Right lung (tissue), 5 donors: ENCODE results near the gene OR4E2. TPM values are rescaled to one million over a fixed set of nuclear protein-coding genes. Genes with fewer than 3 reads are reported as not detected.
"Not testable (repeated sequence)": the region's sequence is repeated elsewhere in the genome, so short reads cannot be mapped to it uniquely, and the experiment has no call there.

Experiments used
- DNase-seq, 2 donors: peaks; one replicate each; pipeline ENCODE4 v3.0.0-alpha.2; 2013
- polyA plus RNA-seq, 5 donors: library from polyadenylated mRNA; unstranded; fragments of 120-200 nt; gene quantifications; one replicate each; pipeline versions ENCODE4 v1.2.1 to v1.2.3, GENCODE V29; 2013; ENCODE audit warnings: inconsistent platforms in 1 of 5, low replicate concordance in 1 of 5; ENCODE audit not compliant: insufficient read length in 5 of 5, insufficient read depth in 1 of 5

Gene OR4E2
- polyA plus RNA-seq, 5 donors = 0.05 TPM; not detected in 4

DNA sequence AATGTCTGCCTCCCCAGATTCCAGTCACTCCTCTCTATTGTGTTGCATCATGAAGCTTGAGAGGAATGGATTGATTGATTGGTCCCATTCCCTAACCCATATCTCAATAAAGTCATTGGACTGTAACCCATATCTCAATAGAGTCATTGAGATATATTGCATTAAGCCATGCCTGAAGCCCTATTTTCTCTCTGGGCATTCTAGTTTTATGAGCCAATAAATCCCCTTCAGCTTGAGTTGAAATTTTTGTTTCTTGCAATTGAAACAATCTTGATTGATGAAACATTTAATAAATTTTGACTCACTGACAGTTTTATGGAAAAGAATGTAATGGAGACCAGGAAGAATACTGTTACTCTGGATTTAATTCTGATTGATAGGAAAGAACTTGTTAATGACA is 40.8 kb downstream of the OR4E2 start:
- no peak for DNase-seq

GRCh38 chr14:21697662-21698061 is 44.0 kb downstream of the OR4E2 start:
- not testable (repeated sequence) for DNase-seq

- not testable (repeated sequence) for DNase-seq
These were observed 44.9 kb downstream of the OR4E2 start for GRCh38 chr14:21698538-21698937.

DNA sequence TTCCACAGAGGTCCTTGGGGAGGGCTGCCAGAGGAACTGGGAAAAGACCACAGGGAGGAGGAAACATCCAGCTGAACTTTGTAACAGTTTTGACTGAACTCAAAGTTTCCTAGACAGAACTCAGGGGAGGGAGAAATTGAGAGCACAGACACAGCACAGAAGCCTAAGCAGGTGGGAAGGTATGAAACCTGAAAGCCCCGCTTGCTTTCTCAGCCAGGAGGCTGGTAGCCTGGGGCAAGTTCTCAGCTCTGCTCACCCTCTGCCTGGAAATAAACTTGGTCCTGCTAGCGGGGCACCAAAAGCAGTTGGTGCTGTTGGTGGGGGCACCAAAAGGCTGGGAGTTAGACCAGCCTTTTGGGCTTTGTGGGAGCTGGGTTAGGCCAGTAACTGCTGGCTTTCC is 45.9 kb downstream of the OR4E2 start:
- DNase-seq = no peak

DNA sequence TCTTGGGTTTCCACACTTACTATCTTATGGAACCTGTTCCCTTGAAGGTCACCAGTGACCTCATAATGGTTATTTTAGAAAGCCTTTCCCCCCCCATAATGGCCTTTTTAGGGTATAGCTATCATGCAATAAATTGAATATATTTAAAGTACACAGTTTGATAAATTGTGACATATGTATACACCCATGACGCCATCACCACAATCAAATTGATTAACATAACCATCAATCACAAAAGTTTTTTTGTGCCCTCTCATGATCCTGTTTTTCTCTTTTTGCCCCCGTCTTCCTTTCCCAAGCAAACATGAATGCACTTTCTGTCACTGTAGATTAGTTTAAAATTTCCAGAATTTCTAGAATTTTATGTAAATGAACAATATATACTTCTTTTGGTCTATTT is 48.7 kb downstream of the OR4E2 start:
- no peak for DNase-seq

- DNase-seq = no peak
These were observed 50.0 kb downstream of the OR4E2 start for GRCh38 chr14:21703357-21704326.

DNA sequence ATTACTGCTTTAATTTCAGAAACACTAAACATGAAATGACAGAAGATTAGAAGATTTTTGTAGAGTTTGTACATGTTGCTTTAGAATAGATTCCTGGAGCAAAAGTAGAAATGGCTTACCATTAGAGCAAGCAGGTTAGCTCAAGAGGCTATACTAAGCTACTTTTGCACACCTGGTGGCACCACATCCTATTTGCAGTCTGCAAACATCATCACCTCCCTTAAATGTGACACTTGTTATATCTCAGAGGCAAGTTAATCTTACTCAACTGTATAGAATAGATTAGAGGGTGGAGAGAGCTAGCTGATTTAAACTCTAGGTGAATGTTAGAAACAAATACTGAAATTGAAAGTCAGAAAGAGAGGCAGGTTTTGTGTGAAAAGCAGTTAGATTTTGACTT is 50.7 kb downstream of the OR4E2 start:
- DNase-seq = no peak

DNA sequence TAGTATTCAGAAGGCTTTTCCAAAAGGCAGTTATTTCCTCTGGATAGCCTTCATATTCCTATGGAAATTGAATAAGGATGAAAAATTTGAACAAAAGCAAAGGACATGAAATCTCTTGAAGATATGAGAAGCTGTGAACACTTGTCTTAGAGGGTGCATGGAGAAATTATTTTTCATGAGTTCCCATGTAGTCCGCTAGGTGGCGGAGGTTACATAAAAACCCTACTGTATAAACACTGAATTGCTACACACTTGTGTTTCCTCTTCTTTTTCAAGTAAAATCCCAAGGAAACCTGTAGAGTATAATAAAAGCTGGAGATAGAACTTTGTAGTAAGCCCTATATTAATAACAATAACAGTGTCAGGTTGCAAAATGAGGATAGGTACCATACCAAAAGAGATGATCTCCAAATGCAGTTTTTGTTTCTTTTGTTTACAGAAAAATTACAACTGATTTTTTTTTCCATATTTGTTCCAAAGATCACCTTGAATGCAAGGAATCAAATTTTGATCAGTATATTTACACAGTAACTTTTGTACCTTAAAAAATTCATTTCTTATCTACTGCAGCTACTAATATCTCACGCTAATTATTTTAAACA is 57.8 kb downstream of the OR4E2 start:
- peak in 1 of 2 donors; percentile 6 for DNase-seq

GRCh38 chr14:21712036-21712435 is 58.4 kb downstream of the OR4E2 start:
- no peak for DNase-seq

- DNase-seq = no peak
These were observed 60.8 kb downstream of the OR4E2 start for GRCh38 chr14:21714318-21714929.

Other genes with a start within 250 kb of the OR4E2 start
- 10 to 100 TPM; 63.5 to 85.8 (median 70.2) TPM for gene CHD8, start 197.7 kb upstream of the OR4E2 start, polyA plus RNA-seq
- 10 to 100 TPM; 36.0 to 53.8 (median 47.9) TPM for gene RAB2B, start 176.9 kb upstream of the OR4E2 start, polyA plus RNA-seq
- gene TOX4, start 176.6 kb upstream of the OR4E2 start, polyA plus RNA-seq = 10 to 100 TPM; 51.3 to 69.4 (median 61.6) TPM
- 100 to 1,000 TPM in 2 of 5 donors, 10 to 100 TPM in 3; 77.3 to 111 (median 99.8) TPM for gene METTL3, start 142.5 kb upstream of the OR4E2 start, polyA plus RNA-seq
- gene SALL2, start 127.5 kb upstream of the OR4E2 start, polyA plus RNA-seq = 10 to 100 TPM; 29.4 to 44.6 (median 33.1) TPM
- gene OR10G3, start 73.8 kb upstream of the OR4E2 start, polyA plus RNA-seq = under 1 TPM in 4 of 5 donors, not detected in 1; 0.06 to 0.18 (median 0.10) TPM
- gene OR10G2, start 18.9 kb upstream of the OR4E2 start, polyA plus RNA-seq = not detected
- under 1 TPM in 2 of 5 donors, not detected in 3; 0.05 to 0.06 TPM for gene OR4E1, start 20.0 kb downstream of the OR4E2 start, polyA plus RNA-seq